ENCODE data around the gene UBE2R2.
"Not testable (repeated sequence)": the region's sequence is repeated elsewhere in the genome, so short reads cannot be mapped to it uniquely, and the experiment has no call there.

The UBE2R2 gene

DNA sequence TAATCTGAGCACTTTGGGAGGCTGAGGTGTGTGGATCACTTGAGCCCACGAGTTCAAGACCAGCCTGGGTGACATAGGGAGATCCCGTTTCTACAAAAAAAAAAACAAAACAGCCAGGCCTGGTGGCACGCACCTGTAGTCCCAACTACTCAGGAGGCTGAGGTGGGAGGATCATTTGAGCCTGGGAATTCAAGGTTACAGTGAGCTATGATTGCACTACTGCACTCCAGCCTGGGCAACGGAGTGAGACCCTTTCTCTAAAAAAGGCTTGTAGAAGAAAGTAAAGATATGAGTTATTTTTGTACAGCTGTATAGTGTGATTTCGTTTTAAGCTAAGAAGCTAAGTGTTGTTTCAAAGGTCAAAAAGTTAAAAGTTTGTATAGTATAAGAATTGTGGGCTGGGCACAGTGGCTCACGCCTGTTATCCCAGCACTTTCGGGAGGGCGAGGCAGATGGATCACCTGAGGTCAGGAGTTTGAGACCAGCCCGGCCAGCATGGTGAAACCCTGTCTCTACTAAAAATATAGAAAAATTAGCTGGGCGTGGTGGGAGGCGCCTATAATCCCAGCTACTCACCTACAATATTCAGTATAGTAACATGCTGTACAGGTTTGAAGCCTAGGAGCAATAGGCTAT lies 18.8 kb downstream of the UBE2R2 start:
- TF ChIP-seq, protein P1, sequence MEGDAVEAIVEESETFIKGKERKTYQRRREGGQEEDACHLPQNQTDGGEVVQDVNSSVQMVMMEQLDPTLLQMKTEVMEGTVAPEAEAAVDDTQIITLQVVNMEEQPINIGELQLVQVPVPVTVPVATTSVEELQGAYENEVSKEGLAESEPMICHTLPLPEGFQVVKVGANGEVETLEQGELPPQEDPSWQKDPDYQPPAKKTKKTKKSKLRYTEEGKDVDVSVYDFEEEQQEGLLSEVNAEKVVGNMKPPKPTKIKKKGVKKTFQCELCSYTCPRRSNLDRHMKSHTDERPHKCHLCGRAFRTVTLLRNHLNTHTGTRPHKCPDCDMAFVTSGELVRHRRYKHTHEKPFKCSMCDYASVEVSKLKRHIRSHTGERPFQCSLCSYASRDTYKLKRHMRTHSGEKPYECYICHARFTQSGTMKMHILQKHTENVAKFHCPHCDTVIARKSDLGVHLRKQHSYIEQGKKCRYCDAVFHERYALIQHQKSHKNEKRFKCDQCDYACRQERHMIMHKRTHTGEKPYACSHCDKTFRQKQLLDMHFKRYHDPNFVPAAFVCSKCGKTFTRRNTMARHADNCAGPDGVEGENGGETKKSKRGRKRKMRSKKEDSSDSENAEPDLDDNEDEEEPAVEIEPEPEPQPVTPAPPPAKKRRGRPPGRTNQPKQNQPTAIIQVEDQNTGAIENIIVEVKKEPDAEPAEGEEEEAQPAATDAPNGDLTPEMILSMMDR (conservative IDR thresholded peaks at IDR 0.05; ENCODE audit: control insufficient read depth, insufficient read depth, low read depth, low read length): no peak
- no peak overlapping the region for H3K4me3 ChIP-seq (ENCODE audit: control insufficient read depth, low read depth, low read length)
- no peak for DNase-seq (ENCODE audit: low read depth)

DNA sequence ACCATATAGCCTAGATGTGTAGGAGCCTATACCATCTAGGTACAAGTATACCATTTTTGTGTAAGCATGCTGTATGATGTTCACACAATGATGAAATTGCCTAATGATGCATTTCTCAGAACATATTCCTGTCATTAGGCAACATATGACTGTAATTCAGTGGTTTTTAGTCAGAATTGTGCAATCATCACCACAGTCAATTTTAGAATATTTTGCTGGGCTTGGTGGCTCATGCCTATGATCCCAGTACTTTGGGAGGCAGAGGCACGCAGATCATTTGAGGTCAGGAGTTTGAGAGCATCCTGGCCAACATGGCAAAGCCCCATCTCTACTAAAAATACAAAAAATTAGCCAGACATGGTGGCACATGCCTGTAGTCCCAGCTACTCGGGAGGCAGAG lies 19.3 kb downstream of the UBE2R2 start:
- DNase-seq (ENCODE audit: low read depth): peak; percentile 96
- H3K4me3 ChIP-seq (ENCODE audit: control insufficient read depth, low read depth, low read length): not testable (repeated sequence)

DNA sequence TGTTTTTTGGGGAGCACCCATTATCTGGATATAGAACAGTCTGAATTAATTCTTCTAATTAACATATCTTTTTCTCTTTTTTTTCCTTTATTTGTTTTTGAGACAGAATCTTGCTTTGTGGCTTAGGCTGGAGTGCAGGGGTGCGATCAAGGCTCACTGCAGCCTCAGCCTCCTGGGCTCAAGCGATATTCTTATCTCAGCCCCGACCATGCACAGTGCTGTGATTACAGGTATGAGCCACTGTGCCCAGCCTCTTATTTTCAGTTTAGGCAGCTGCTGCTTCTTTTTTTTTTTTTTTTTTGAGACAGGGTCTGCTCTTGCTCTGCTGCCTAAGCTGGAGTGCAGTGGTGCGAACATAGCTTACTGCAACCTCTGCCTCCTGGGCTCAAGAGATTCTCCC lies 20.2 kb downstream of the UBE2R2 start:
- H3K4me3 ChIP-seq (ENCODE audit: control insufficient read depth, low read depth, low read length): no peak overlapping the region
- TF ChIP-seq, protein P1 (conservative IDR thresholded peaks at IDR 0.05; ENCODE audit: control insufficient read depth, insufficient read depth, low read depth, low read length): no peak
- DNase-seq (ENCODE audit: low read depth): no peak

DNA sequence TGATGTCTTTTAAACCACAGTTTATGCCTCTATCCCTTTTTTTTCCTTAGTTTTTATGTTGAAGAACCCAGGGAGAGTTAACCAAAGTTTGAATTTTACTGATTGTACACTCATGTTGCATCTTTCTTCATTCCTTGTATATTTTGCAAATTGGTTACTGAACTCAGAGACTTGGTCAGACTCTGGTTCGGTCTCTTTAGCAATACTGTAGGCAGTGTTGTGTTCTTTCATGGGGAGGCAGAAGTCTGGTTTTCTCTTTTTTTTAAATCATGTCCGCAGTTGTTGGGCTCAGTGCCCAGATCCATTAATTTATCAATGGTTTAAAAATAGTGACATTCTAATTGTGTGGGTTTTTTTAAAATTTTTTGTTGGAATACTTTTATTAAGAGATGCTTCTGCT lies 23.4 kb downstream of the UBE2R2 start:
- TF ChIP-seq, protein P1 (conservative IDR thresholded peaks at IDR 0.05; ENCODE audit: control insufficient read depth, insufficient read depth, low read depth, low read length): no peak
- peak; percentile 64 for DNase-seq (ENCODE audit: low read depth)
- no peak overlapping the region for H3K4me3 ChIP-seq (ENCODE audit: control insufficient read depth, low read depth, low read length)

DNA sequence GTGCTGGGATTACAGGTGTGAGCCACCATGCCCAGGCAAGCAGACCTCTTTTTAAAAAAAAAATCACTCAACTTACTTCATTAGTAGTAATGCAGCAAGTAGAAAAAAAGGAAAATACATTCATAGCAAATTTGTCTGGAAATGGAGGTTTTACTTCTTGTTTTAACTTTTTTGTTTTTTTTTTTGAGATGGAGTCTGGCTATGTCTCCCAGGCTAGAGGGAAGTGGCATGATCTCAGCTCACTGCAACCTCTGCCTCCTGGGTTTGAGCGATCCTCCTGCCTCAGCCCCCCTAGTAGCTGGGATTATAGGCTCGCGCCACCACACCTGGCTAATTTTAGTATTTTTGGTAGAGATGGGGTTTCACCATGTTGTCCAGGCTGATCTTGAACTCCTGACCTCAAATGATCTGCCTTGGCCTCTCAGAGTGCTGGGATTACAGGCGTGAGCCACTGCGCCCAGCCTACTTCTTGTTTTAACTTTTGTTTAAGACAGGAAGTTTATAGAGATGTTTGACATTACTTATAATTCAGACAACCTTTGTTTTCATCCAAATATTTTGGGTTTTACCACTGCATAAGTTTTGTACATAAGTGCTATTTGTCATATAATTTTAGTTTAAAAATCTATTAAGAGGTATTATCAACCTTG lies 26.5 kb downstream of the UBE2R2 start:
- no peak overlapping the region for H3K4me3 ChIP-seq (ENCODE audit: control insufficient read depth, low read depth, low read length)
- TF ChIP-seq, protein P1 (conservative IDR thresholded peaks at IDR 0.05; ENCODE audit: control insufficient read depth, insufficient read depth, low read depth, low read length): no peak
- no peak for DNase-seq (ENCODE audit: low read depth)

DNA sequence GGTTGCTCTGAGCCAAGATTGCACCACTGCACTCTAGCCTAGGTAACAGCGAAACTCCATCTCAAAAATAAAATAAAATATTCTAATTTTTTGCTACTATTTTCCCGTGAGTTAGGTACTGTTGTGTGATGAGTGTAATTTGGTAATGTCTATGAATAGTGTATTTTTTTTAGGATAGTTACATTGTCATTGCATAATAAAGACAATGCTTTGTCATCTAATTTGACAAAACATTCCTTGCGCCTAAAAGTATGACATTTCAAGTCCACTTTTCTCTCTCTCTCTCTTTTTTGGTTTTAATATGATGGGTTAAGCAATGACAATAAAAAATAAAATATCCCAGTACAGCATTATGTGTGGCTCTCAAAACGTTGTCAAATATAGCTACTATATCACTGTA lies 29.3 kb downstream of the UBE2R2 start:
- no peak overlapping the region for H3K4me3 ChIP-seq (ENCODE audit: control insufficient read depth, low read depth, low read length)
- TF ChIP-seq, protein P1 (conservative IDR thresholded peaks at IDR 0.05; ENCODE audit: control insufficient read depth, insufficient read depth, low read depth, low read length): no peak
- DNase-seq (ENCODE audit: low read depth): no peak

DNA sequence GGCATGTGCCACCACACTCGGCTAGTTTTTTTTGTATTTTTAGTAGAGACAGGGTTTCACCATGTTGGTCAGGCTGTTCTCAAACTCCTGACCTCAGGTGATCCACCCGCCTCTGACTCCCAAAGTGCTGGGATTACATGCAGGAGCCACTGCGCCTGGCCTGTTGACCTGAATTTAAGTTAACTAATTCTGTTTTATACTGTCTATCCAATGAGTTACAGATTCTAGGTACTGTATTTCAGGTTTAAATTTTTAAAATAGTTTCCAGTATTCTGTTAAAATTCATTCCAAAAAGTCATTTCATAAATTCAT lies 30.9 kb downstream of the UBE2R2 start:
- DNase-seq (ENCODE audit: low read depth); H3K4me3 ChIP-seq (ENCODE audit: control insufficient read depth, low read depth, low read length): not testable (repeated sequence)

DNA sequence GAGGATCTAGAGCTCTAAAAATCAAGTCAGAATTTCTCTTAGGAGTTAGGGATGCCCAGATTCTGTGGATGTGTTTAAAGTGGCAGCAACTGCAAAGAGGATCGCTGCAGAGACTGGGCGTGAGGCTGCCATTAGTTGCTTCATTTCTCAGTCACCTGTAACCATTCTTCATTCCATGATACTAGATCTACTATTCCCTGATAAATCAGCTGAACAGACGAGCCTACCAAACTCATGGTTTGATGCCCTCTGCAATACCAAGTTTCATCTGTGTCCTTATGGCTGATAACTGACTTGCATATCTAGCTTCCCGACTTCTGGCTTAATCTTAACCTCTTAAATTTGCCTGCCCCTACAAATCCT lies 33.3 kb downstream of the UBE2R2 start:
- TF ChIP-seq, protein P1 (conservative IDR thresholded peaks at IDR 0.05; ENCODE audit: control insufficient read depth, insufficient read depth, low read depth, low read length): no peak
- DNase-seq (ENCODE audit: low read depth): no peak
- H3K4me3 ChIP-seq (ENCODE audit: control insufficient read depth, low read depth, low read length): no peak overlapping the region
